HG03354 (cell line): ENCODE data around the gene RHCE.
"Not testable (repeated sequence)": the region's sequence is repeated elsewhere in the genome, so short reads cannot be mapped to it uniquely, and the experiment has no call there.

Experiments used
- ATAC-seq: cut with Tn5 transposase; IDR thresholded peaks from one replicate; pipeline ENCODE4 v1.9.1; 2021; ENCODE audit warnings: mild to moderate bottlenecking; ENCODE audit not compliant: unreplicated experiment, poor library complexity, severe bottlenecking

The RHCE gene

GRCh38 chr1:25420715-25421114 is at the start of gene RHCE:
RHCE (minus strand) TSS chr1:25420825; CDS start chr1:25420786, 39 bp downstream.
- not testable (repeated sequence) for ATAC-seq

GRCh38 chr1:25469177-25469576 is 48.6 kb upstream of the RHCE start:
- ATAC-seq: no peak

DNA sequence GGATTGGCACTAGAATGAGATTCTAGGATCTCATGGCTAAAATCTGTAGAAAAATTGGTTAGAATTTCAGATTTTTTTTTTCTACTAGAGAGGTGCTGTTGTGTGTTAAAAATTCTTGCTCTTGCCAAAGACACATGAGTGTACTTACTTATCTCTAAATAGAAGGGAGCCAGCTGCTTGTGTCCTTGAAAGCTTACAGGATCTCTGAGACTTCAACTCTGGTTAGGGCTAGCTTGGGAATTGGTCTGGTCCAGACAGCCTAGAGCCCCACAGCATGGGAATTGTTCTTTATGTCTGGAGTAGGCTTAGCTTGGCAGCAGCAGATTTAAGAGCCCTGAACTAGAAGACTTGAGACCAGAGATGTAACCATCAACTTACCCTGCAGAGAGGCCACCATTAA is 47.4 kb upstream of the RHCE start:
- no peak for ATAC-seq

DNA sequence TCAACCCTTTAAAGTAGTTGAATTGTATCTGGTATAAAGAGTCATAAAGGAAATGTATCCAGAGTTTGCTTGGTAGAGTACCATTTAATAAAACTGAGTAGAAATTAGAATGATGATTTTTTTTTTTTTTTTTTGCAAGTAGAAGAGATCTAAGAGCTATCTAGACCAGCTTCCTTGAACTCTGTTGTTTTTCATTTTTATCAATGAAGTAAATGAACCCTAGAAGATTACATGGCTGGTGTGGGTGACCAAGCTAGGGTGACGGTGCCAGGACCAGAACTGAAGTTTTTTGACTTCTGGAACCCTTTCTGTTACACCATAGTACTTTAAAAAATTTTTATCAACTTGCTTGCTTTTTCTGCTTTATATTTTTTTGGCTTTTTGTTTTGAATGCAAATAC is 47.0 kb upstream of the RHCE start:
- ATAC-seq: no peak

DNA sequence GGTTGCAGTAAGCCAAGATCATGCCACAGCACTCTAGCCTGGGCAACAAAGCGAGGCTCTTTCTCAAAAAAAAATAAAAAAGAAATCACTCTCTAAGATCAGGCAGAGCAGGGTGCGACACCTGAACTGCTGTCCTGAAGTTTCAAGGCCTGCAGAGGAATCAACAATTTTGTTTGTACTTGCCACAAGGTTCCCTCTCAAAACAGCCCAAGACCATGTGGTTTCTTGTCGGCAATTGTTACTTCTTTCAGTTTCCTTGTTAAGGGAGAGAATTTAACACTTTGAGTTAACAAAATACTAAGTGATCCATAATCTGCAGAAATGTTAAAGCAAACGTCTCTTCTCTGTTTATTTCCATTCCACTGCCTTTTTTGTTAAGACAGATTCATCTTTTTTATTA is 46.6 kb upstream of the RHCE start:
- no peak for ATAC-seq

- no peak for ATAC-seq
Measured at GRCh38 chr1:25462732-25463131, 42.1 kb upstream of the RHCE start.

DNA sequence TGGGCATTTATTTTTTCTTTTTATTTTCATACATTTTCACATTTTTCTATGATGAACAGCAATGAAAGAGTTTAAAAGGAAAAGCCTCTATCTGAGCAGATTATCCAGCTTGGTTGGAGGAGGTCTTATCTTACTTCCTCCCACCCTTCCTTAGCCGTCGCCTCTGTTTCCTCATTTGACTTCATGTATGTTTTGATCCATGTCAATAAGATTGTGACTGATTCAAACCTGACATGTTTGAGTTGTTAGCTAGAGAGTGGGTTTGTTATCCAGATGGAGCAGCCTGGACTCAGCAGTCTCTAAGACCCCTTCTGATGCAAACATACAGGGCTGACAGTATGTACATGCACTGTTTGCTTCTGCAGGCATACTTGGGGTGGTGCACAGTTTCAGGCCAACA is 41.2 kb upstream of the RHCE start:
- no peak for ATAC-seq

- ATAC-seq: not testable (repeated sequence)
Measured at GRCh38 chr1:25460816-25461215, 40.2 kb upstream of the RHCE start.

- no peak for ATAC-seq
Measured at GRCh38 chr1:25460020-25460419, 39.4 kb upstream of the RHCE start.

GRCh38 chr1:25458541-25459298 is 38.1 kb upstream of the RHCE start:
- ATAC-seq: no peak

DNA sequence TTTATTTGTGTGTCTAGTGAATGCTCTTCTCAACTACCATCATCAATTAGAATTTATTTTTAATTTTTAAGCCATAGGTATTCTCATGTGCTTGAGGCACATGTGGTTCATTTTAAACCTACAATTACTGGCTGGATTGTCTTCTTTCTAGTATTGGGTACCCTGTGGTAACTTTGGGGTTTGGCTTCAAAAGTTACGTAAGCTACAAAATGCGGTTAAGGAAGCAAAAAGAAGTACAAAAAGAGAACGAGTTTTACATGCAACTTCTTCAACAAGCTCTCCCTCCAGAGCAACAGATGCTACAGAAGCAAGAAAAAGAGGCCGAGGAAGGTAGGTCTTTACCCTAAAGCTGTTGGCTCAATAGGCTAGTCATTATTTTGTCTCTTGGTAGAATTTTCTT is 35.9 kb upstream of the RHCE start:
- no peak for ATAC-seq

DNA sequence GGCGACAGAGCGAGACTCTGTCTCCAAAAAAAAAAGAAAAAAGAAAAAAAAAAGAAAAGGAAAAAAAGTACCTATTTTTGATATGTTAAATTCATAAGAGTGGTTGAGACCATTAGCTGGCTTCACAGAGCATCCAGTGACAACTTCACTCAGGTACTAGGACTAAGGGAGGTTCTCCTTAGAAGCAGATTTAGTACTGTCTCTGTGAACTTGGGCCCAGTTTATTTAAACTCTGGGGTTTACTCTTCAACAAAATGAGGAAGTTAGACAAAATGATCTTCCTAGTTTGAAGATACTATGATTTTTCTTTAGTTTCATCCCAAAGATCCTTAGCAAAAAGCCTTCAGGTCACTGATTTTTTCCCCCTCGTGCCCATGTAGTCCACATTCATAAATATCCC is 31.3 kb upstream of the RHCE start:
- no peak for ATAC-seq

GRCh38 chr1:25450891-25451290 is 30.3 kb upstream of the RHCE start:
- no peak for ATAC-seq

DNA sequence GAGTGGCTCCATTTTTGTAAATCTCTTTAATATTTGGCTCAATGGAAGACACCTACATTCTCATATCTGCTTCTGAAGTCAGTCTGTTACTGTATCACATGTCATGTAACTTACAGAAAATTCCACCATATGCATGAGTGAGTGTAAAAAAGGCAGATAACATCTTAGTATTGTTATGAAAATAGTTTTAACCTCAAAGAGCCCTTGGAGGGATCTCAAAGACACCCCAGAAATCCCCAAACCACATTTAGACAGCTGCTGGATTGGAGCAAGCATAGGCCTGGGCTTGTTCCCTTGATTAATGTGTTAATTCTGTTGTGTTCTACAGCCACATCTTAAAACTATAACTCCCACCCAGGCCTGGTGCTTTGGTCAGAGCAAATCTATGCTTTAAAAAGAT is 26.9 kb upstream of the RHCE start:
- ATAC-seq: peak; percentile 60

GRCh38 chr1:25445993-25446538 is 25.4 kb upstream of the RHCE start:
- no peak for ATAC-seq

- not testable (repeated sequence) for ATAC-seq
Measured at GRCh38 chr1:25444604-25445003, 24.0 kb upstream of the RHCE start.

DNA sequence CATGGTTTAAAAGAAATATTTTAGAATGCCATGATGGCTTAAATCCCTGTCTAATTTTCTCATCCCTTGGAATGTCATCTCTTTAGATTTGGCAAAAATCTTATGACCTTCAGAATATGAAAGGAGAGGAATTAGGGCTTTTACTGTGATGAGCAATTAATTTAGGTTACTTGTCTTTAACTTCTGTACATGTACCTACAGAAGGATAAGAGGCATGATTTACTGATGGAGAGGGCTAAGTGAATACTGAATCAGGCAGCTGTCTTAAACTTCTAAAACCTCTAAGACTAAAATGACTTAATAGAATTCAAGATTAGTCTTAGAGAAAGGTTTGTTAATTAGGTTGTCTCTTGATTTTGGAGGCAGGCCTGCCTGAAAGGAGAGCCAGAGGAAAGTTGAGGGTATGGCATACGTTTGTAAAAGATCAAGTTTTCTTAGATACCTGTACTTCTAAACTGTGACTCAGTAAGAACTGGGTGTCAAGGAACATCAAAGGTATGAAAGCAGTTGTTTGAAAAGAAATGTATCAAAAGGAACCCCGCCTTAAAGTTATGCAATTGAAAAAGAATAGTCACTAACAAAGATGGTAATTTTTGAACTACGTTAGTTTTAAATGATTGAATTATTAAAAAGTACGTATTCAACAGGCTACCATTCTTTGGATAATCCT is 22.5 kb upstream of the RHCE start:
- ATAC-seq: no peak

DNA sequence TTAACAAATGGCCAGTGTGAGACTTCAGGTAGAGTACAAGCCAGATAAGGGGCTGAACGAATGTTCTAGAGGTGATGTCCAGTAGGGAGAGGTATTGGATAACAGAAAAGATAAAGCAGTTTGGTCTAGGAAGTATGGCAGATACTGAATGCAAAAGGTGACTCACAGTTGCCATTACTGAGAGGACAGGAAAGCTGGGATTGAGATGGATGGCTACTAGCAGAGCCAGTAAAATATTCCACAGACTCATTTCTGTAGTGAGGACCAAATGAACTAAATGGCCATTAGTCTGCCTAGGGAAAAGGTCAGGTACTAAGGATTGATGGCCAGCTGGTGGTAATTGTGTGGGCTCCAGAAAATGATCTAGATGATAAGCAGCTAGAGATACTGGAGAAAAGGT is 21.6 kb upstream of the RHCE start:
- no peak for ATAC-seq

DNA sequence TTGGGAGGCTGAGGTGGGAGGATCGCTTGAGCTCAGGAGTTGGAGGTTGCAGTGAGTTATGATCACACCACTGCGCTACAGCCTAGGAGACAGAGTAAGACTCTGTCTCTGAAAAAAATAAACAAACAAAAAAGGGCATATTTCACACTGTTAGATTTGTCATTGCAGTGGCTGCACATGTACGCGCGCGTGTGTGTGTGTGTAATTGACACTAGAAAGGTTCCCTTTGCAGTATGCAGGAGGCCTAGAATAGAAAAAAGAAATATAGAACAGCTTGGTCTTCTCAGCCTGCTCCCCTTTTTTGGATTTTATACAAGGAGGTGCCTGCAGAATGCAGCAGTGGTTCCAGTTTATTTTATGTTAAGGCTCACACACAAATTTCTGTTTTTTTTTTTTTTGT is 18.7 kb upstream of the RHCE start:
- no peak for ATAC-seq

GRCh38 chr1:25437672-25438071 is 17.0 kb upstream of the RHCE start:
- no peak for ATAC-seq

DNA sequence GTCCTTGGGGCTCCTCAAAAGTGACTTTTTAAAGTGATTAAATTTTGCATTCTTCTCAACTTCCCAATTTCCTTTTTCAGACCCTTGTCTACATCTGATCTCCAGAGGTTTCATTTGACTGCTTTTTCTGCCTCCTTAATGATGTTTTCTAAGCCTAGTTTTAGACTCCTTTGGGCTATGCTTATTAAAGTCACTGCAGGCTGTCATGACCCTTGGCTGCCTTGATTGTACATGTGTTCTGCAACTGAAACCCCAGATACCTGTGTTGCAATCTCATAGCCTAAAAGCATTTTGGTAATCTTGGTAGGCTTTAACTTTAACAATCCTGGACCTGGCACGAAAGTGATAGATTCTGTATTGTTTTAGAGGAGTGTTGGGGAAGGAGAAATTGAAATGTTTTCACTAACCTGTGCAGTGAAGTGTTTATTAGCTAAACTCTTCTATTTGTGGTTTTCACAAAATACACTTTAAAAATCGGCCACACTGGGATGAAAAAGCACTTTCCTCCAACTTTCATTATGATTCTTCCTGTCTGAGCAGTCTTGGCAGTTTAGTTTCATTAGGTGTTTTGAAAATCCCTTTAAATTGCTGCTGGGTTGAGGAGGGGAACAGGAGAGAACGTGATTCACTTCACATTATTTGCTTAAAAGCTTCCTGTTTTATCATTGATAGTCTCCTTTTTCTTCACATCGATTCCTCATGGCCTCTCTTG is 14.9 kb upstream of the RHCE start:
- no peak for ATAC-seq
